ENCODE data around the gene CLEC16A.

GRCh38 chr16:10947211-10947787, 2.9 kb downstream of the CLEC16A start:
- TF ChIP-seq CTCF (IDR thresholded peaks at IDR 0.05; ENCODE audit: insufficient read depth, low read length) (no peak), REST (IDR thresholded peaks at IDR 0.05; ENCODE audit: insufficient replicate concordance, low read depth) (no peak), POLR2AphosphoS5 (IDR thresholded peaks at IDR 0.05; ENCODE audit: low read depth) (no peak), GABPA (IDR thresholded peaks at IDR 0.05; ENCODE audit: low read depth) (no peak), SPI1 (IDR thresholded peaks at IDR 0.05; ENCODE audit: borderline replicate concordance, low read depth) (no peak)

Data from HL-60 (cell line).